SH-SY5Y (cell line): ENCODE data around the gene FRMD4A.

Experiments
- GATA2 ChIP-seq: IDR thresholded peaks from 2 replicates; pipeline ENCODE4 v1.6.1; 2011; ENCODE audit warnings: mild to moderate bottlenecking, low read depth, low read length
- GATA3 ChIP-seq: IDR thresholded peaks from 2 replicates; pipeline ENCODE4 v1.6.1; 2011; ENCODE audit warnings: low read depth, mild to moderate bottlenecking, low read length, moderate library complexity

- TF ChIP-seq GATA2 (no peak), GATA3 (no peak)
Measured at GRCh38 chr10:14327527-14327926, 3.2 kb downstream of the FRMD4A start.
